GM18873 (cell line): ENCODE measurements around the gene ITPK1.
"Not testable (repeated sequence)": the region's sequence is repeated elsewhere in the genome, so short reads cannot be mapped to it uniquely, and the experiment has no call there.

ENCODE experiments used
- ATAC-seq: cut with Tn5 transposase; IDR thresholded peaks from one replicate; pipeline ENCODE4 v1.9.1; 2021; ENCODE audit warnings: mild to moderate bottlenecking, moderate library complexity, moderate number of reproducible peaks; ENCODE audit not compliant: unreplicated experiment, low FRiP score

Gene ITPK1

GRCh38 chr14:93106541-93107156, 9.1 kb downstream of the ITPK1 start:
- no peak for ATAC-seq

- ATAC-seq = not testable (repeated sequence)
These were observed 9.9 kb downstream of the ITPK1 start for GRCh38 chr14:93105856-93106255.

- no peak for ATAC-seq
These were observed 10.4 kb downstream of the ITPK1 start for GRCh38 chr14:93105362-93105761.

GRCh38 chr14:93104961-93105360, 10.8 kb downstream of the ITPK1 start:
- ATAC-seq = no peak

DNA sequence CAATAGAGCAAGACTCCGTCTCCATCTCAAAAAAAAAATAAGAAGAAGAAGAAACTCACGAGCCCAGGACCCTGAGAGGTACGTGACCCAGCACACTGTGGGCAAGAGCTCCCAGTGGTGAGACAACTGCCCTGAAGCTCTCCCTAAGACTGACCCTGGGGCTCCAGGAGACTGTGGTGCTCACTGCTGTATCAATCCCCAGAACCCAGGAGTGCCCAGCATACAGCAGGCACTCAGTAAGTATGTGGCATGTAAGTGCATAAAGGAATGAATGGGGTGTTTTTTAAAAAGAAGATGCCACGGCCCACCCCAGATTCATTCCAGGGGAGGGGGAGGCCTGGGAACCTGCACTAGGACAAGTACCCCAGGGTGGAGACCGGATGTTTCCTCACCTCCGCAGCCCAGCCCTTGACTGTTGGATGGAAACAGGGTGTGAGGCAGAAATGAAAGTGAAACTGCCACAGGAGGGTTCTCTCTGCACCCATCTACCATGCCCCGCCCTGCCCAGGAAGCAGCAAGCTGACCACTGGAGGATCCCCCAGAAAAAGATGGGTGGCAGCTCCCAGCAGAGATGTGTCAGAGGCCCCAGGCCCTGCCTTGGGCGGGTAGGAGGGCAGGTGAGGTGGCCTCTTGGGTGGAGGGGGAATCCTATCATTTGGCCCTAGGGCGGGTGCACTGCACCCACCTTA, 12.2 kb downstream of the ITPK1 start:
- ATAC-seq = peak; percentile 85

DNA sequence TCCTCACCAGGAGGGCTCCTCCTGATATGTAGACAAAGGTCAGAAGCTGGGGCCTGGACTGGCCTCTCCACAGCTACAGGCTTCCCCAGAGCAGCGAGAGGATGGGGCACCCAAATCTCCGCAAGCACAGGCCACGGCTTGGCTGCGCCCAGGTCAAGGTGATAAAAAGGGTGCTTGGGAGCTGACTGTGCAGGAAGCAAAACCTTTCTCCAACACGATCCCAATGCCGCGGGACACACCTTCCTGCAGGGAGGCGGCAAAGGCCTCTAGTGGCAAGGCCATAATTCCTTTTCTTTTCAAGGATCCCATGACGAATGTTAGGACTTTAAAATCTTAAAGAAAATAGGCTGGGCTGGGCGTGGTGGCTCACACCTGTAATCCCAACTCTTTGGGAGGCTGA, 13.6 kb downstream of the ITPK1 start:
- ATAC-seq = no peak

GRCh38 chr14:93101181-93101580, 14.5 kb downstream of the ITPK1 start:
- no peak for ATAC-seq

DNA sequence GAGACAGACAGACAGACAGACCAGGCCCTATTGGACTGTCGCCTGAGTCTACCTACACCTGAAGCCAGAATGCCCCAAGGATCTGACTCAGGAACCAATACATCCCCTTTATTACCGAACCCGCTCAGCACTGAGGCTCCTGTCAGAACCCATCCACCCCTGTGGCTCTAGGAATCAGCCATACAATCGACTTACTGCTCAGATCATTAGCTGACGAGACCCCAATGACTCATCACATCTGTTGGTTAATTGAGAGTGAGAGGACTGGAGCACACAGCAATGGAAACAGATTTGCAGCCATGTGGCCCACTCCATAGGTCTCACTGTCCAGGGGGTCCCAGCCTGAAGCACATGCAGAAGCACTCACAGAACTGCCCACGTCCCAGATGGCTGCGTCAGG, 15.2 kb downstream of the ITPK1 start:
- no peak for ATAC-seq

GRCh38 chr14:93100100-93100499, 15.6 kb downstream of the ITPK1 start:
- ATAC-seq = no peak

DNA sequence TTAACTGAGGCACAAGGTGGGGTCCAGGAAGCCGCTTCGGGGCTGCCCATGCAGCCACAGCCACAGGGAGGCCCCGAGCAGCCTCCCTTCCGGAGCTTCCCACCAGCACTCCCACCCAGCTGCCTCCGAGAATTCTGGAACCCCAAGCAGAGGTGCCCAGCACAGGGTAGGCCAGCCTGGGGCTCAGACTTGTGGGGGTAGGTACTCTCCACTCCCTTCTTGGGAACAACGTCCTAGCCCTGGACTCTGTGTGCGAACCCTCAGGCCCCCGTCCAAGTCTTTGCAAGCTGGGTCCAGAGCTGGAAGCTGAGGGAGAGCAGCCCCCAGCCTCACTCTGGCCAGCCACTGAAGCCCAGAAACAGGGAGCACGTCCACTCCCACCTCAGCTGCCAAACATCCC, 16.1 kb downstream of the ITPK1 start:
- no peak for ATAC-seq

DNA sequence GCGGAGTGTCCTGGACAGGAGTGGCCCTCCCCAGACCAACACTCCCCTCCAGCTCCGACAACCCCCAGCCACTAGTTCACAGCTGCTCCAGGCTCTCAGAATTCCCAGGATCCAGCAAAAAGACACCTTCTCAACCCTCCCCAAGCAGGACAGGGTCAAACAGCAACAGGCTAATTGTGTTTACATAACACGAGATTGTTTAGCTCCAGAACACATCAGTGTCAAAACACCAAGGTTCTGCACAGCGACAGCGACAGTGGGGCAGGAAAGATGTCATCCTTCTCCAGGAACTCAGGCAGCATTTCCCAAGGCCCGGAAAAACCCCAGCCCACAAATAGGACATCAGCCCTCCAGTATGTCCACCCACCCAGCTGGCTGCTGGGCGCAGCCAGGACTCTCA, 16.5 kb downstream of the ITPK1 start:
- no peak for ATAC-seq

GRCh38 chr14:93096691-93097322, 18.9 kb downstream of the ITPK1 start:
- no peak for ATAC-seq

- ATAC-seq = no peak
These were observed 19.8 kb downstream of the ITPK1 start for GRCh38 chr14:93095742-93096510.

DNA sequence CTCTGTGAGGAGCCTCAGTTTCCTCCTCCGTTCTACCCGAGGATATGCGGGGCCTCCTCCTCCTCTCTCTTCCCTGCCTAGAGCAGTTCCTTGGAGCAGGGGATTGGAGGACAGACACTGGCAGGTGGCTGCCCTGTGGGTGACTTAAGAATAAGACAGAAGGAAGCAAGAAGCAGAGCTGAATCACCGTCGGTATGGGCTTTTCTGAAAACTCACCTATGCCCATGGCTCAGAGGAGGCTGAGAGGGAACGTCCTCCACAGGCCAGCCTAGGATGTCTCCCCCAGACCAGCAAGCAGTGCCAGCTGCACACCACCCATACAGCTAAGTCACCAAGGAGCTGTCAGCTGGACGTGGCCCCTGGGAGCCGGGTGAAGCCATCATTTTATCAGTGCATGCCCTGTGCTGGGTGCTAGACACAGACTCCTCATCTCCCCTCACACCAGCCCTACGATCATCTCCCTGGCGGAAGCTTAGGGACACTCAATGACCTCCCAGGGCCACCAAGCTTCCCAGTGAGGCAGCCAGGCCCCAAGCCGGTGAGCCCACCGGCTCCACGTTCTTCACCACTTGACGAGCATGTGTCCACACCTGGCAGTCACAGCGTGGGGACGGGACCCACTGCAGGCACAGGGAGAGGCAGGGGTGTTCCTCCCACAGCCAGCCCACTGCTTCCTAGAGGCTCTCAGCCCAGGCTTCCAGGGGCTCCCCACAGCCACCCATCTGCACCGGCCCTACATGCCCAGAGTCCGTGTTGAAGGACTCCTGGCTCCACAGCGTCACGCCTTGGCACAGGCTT, 21.4 kb downstream of the ITPK1 start:
- ATAC-seq = no peak

DNA sequence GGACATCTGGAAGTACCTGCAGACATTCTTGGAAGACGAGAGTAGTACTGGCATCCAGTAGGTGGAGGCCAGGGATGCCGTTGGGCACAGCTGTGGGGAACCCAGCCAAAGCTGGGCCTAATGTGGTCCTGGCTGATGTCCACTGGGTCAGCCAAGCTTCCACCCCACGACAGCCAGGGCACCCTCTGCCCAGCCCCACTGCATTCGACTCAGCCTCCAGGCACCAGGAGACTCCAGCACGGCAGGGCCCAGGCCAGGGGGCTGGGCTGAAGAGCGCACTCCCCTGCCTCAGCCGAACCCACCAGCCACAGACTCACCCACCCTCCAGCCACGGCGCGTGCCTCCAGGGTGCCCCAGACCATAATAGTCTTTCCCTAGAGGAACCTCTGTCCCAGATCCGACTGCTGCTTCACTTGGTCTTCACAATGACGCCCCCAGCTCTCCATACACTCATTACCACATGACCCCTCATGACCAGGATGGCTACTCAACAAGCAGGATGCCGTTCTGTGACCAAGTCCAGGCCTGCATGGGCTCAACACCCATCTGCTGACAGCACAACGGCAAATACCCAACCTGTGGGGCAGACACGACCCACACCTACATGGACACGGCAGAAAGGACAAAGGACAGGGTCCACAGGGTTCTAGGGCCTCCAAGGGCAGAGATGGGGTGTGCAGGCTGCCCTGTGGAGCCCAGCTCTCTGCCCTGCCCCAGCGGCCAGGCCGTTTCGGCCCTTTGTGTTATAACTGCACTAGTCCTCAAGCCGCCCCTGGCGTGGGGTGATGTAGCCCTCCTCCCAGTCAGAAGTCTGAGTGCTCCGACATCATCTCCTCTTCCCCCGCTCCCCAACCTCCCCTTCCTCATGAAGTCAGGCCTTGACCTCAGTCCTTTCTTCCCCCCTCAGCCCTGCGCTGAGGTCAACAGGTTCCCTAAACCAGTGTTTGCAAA, 22.8 kb downstream of the ITPK1 start:
- no peak for ATAC-seq

DNA sequence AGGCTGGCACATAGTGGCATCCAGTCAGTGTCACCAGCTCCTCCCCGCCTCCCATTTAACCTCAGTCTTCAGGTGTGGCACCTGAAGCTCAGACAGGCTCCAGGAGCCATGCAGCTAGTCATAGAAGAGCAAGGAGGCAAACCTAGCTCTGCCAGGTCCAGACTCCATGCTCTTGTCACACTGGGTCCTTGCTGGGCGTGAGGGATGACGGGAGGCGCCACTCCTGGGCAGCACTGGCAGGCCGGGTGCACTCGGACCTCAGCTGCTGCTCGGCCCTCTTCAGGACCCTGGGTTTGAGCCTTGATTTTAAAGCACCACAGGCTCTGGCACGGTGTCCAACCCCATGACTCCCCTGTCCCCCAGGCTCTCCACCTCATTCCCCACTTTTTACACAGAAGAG, 24.1 kb downstream of the ITPK1 start:
- ATAC-seq = no peak

GRCh38 chr14:93090826-93091555, 24.7 kb downstream of the ITPK1 start:
- no peak for ATAC-seq

GRCh38 chr14:93089521-93090269, 26.0 kb downstream of the ITPK1 start:
- no peak for ATAC-seq
